Endothelial cell (in vitro differentiated cells): ENCODE results near the gene RAD51D. TPM values are rescaled to one million over a fixed set of nuclear protein-coding genes. Genes with fewer than 3 reads are reported as not detected.

Source experiments
- DNase-seq: peaks from one replicate; pipeline ENCODE4 v3.0.0; 2021; ENCODE audit warnings: low spot score
- H3K27ac Mint-ChIP-seq: one replicate; pipeline ENCODE4 v1.8.0; 2021; ENCODE audit warnings: mixed read lengths, inconsistent platforms; ENCODE audit not compliant: unreplicated experiment
- H3K27me3 Mint-ChIP-seq: one replicate; pipeline ENCODE4 v1.8.0; 2021; ENCODE audit warnings: mild to moderate bottlenecking, moderate library complexity, mixed read lengths, inconsistent platforms; ENCODE audit not compliant: unreplicated experiment
- H3K36me3 Mint-ChIP-seq: one replicate; pipeline ENCODE4 v1.8.0; 2021; ENCODE audit warnings: mild to moderate bottlenecking, low read depth, mixed read lengths, inconsistent platforms; ENCODE audit not compliant: unreplicated experiment
- H3K4me1 Mint-ChIP-seq: one replicate; pipeline ENCODE4 v1.8.0; 2021; ENCODE audit warnings: mild to moderate bottlenecking, mixed read lengths, inconsistent platforms; ENCODE audit not compliant: unreplicated experiment
- H3K4me3 Mint-ChIP-seq: one replicate; pipeline ENCODE4 v1.8.0; 2021; ENCODE audit warnings: mild to moderate bottlenecking, mixed read lengths, inconsistent platforms; ENCODE audit not compliant: unreplicated experiment
- H3K9me3 Mint-ChIP-seq: one replicate; pipeline ENCODE4 v1.8.0; 2021; ENCODE audit warnings: mixed read lengths, inconsistent platforms; ENCODE audit not compliant: unreplicated experiment
- CTCF ChIP-seq: fragments of 200-600 bp; sonication (generic); IDR thresholded peaks from one replicate; pipeline ENCODE4 v1.5.0; 2021; ENCODE audit warnings: antibody characterized with exemption; ENCODE audit not compliant: unreplicated experiment
- total RNA-seq: library from RNA; stranded (reverse); fragmentation: NEBNext Ultra II Directional; extraction: Animal tissue kit (Norgen Biotek cat#: 25700); gene quantifications from one replicate; pipeline ENCODE4 v1.2.1, GENCODE V29; 2021; ENCODE audit not compliant: unreplicated experiment

Gene RAD51D
- total RNA-seq, 1 donor from 2014 or later: 16.3 TPM

DNA sequence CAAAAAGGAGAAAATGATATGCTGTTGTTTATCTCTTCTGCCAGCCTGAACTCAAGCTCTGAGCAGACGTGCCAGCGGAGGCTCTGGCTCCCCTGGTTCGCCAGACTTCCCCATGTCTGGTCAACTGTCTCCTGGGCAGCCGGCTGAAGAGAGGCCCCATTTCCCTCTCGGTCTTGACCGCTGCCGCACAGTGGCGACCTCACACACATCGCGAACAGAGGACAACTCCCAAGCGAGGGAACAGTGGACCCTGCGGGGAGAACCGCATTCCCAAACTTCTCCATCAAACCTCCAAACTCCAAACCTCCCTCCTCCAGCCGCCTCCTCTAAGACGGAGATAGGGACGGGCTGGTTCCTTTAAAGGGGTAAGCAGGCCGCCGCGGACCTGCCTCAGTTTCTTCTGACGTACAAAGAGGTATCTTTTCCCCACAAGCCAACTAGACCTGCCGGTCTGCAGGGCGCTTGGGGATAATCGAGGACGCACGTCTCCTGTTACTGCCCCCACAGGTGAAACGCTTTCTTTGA is 31.2 kb downstream of the RAD51D start:
- Mint-ChIP-seq H3K9me3 (no peaks in the 10 kb centered on the region), H3K4me3 (peak overlapping the region; percentile 92), H3K4me1 (peaks cover 16% of the 10 kb centered on the region), H3K27me3 (peaks cover 3% of the 10 kb centered on the region), H3K27ac (peak overlapping the region; percentile 42), H3K36me3 (no peaks in the 10 kb centered on the region)
- TF ChIP-seq CTCF: no peak
- DNase-seq: peak; percentile 42

GRCh38 chr17:35087731-35088355 is 31.8 kb downstream of the RAD51D start:
- no peak for DNase-seq

DNA sequence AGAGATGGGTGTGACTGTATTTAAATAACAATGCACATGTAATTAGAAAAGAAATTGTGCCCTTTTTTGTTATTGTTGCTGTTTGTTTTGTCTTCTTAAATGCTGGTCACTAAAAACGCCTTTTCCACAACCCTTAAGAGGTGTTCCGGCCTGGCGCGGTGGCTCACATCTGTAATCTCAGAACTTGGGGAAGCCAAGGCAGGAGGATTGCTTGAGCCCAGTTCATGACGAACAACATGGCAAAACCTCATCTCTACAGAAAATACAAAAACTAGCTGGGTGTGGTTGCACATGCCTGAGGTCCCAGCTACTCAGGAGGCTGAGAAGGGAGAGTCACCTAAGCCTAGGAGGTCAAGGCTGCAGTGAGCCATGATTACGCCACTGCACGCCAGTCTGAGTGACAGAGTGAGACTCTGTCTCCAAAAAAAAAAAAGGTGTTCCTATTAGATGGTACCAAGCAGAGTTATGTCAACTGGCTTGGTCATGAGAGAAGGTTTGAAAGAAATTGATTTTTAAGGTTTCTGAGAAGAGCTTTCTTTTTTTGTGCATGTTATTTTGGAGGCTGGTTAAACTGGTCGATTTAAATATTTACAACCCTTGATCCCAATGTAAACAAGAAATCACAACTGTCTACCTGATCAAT is 32.6 kb downstream of the RAD51D start:
- no peak for DNase-seq
- H3K4me3 Mint-ChIP-seq: peak overlapping the region; percentile 92
- peaks cover 3% of the 10 kb centered on the region for H3K27me3 Mint-ChIP-seq
- peaks cover 16% of the 10 kb centered on the region for H3K4me1 Mint-ChIP-seq
- TF ChIP-seq CTCF: no peak
- H3K9me3 Mint-ChIP-seq: no peaks in the 10 kb centered on the region
- no peak overlapping the region for H3K27ac Mint-ChIP-seq
- H3K36me3 Mint-ChIP-seq: no peaks in the 10 kb centered on the region

More at GRCh38 chr17:35087731-35088355, 31.8 kb downstream of the RAD51D start:
- H3K9me3 Mint-ChIP-seq: no peaks in the 10 kb centered on the region
- H3K36me3 Mint-ChIP-seq: no peaks in the 10 kb centered on the region
- H3K27me3 Mint-ChIP-seq: peaks cover 3% of the 10 kb centered on the region
- peaks cover 16% of the 10 kb centered on the region for H3K4me1 Mint-ChIP-seq
- peak overlapping the region; percentile 92 for H3K4me3 Mint-ChIP-seq
- TF ChIP-seq CTCF: no peak
- H3K27ac Mint-ChIP-seq: peak overlapping the region; percentile 42

DNA sequence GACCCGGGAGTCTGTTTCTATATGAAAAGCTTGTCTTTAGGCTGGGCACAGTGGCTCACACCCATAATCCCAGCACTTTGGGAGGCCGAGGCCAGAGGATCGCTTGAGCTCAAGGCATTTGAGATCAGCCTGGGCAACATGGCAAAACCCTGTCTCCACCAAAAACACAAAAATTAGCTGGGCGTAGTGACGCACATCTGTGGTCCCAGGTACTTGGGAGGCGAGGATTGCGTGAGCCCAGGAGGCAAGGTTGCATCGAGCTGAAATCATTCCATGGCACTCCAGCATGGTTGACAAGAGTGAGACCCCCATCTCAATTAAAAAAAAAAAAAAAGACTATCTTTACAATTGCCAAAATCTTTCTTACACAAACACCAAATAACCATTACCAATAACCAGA is 33.5 kb downstream of the RAD51D start:
- TF ChIP-seq CTCF: no peak
- H3K36me3 Mint-ChIP-seq: no peaks in the 10 kb centered on the region
- no peak overlapping the region for H3K27ac Mint-ChIP-seq
- H3K27me3 Mint-ChIP-seq: peaks cover 3% of the 10 kb centered on the region
- no peak for DNase-seq
- H3K9me3 Mint-ChIP-seq: no peaks in the 10 kb centered on the region
- H3K4me1 Mint-ChIP-seq: peaks cover 16% of the 10 kb centered on the region
- no peak overlapping the region for H3K4me3 Mint-ChIP-seq

- peaks cover 23% of the 10 kb centered on the region for H3K4me1 Mint-ChIP-seq
- H3K27ac Mint-ChIP-seq: no peak overlapping the region
- TF ChIP-seq CTCF: no peak
Observed at GRCh38 chr17:35084987-35085386, 34.7 kb downstream of the RAD51D start.

More at GRCh38 chr17:35084987-35085386, 34.7 kb downstream of the RAD51D start:
- no peak overlapping the region for H3K4me3 Mint-ChIP-seq
- H3K27me3 Mint-ChIP-seq: peaks cover 3% of the 10 kb centered on the region
- H3K9me3 Mint-ChIP-seq: no peaks in the 10 kb centered on the region
- DNase-seq: no peak
- H3K36me3 Mint-ChIP-seq: no peaks in the 10 kb centered on the region
